Endodermal cell (in vitro differentiated cells): ENCODE measurements around the gene SND1. TPM values are rescaled to one million over a fixed set of nuclear protein-coding genes. Genes with fewer than 3 reads are reported as not detected.

Experiments used
- DNase-seq: peaks from one replicate; pipeline ENCODE4 v3.0.0-alpha.2; 2017
- H3K27ac ChIP-seq: 2 replicates; pipeline ENCODE4 v1.5.1; 2013; ENCODE audit warnings: mild to moderate bottlenecking, low read depth, low read length, moderate library complexity
- H3K27me3 ChIP-seq: 2 replicates; pipeline ENCODE4 v1.6.1; 2013; ENCODE audit warnings: mild to moderate bottlenecking, low read length, moderate library complexity; ENCODE audit not compliant: insufficient read depth, control insufficient read depth, poor library complexity, severe bottlenecking
- H3K36me3 ChIP-seq: 2 replicates; pipeline ENCODE4 v1.7.0; 2013; ENCODE audit warnings: mild to moderate bottlenecking, low read length, moderate library complexity; ENCODE audit not compliant: control insufficient read depth, insufficient read depth
- H3K4me1 ChIP-seq: one replicate; pipeline ENCODE4 v1.7.0; 2013; ENCODE audit warnings: low read length; ENCODE audit not compliant: control insufficient read depth, insufficient read depth
- H3K4me3 ChIP-seq: 2 replicates; pipeline ENCODE4 v1.5.1; 2013; ENCODE audit warnings: mild to moderate bottlenecking, low read length, moderate library complexity
- H3K9ac ChIP-seq: 2 replicates; pipeline ENCODE4 v1.6.1; 2013; ENCODE audit warnings: mild to moderate bottlenecking, low read length, moderate library complexity; ENCODE audit not compliant: poor library complexity, severe bottlenecking; ENCODE audit errors: extremely low read depth
- H3K9me3 ChIP-seq: 2 replicates; pipeline ENCODE4 v1.6.1; 2013; ENCODE audit warnings: mild to moderate bottlenecking, low read length, moderate library complexity; ENCODE audit not compliant: control insufficient read depth
- H3K27ac Mint-ChIP-seq: 2 replicates; pipeline ENCODE4 v1.8.0; 2020; ENCODE audit warnings: mixed read lengths
- H3K27me3 Mint-ChIP-seq: 2 replicates; pipeline ENCODE4 v1.8.0; 2021; ENCODE audit warnings: mild to moderate bottlenecking, mixed read lengths; ENCODE audit not compliant: insufficient read depth
- H3K36me3 Mint-ChIP-seq: 2 replicates; pipeline ENCODE4 v1.8.0; 2020; ENCODE audit warnings: low read depth, mixed read lengths
- H3K4me1 Mint-ChIP-seq: 2 replicates; pipeline ENCODE4 v1.8.0; 2020; ENCODE audit warnings: mixed read lengths
- H3K4me3 Mint-ChIP-seq: 2 replicates; pipeline ENCODE4 v1.8.0; 2020; ENCODE audit warnings: mild to moderate bottlenecking, moderate library complexity, mixed read lengths
- H3K9me3 Mint-ChIP-seq: 2 replicates; pipeline ENCODE4 v1.8.0; 2020; ENCODE audit warnings: mild to moderate bottlenecking, mixed read lengths
- WGBS, 2 experiments: methylation state at CpG; one replicate each; pipeline versions ENCODE4 v1.1.5 to v1.1.7; 2013; ENCODE audit warnings: missing lambda C conversion rate in 2 of 2, mixed read lengths in 1 of 2; ENCODE audit not compliant: insufficient coverage in 1 of 2, insufficient read length in 1 of 2; 5-methylcytosine and 5-hydroxymethylcytosine counted together
- total RNA-seq, 2 donors: library from RNA; stranded (reverse); fragmentation: NEBNext Ultra II Directional in 1 of 2; extraction: Animal tissue kit (Norgen Biotek cat#: 25700) in 1 of 2; gene quantifications; 2 replicates in 1 of 2; 3 replicates in 1 of 2; pipeline ENCODE4 v1.2.1, GENCODE V29; 2021
- TF ChIP-seq, protein P1 (sequence below): fragments of 200-600 bp; sonication (generic); conservative IDR thresholded peaks from 2 replicates; pipeline ENCODE4 v1.5.0; 2021; ENCODE audit warnings: antibody characterized with exemption, mild to moderate bottlenecking

Gene SND1
- total RNA-seq, 2 donors from 2014 or later = 240 to 267 TPM

DNA sequence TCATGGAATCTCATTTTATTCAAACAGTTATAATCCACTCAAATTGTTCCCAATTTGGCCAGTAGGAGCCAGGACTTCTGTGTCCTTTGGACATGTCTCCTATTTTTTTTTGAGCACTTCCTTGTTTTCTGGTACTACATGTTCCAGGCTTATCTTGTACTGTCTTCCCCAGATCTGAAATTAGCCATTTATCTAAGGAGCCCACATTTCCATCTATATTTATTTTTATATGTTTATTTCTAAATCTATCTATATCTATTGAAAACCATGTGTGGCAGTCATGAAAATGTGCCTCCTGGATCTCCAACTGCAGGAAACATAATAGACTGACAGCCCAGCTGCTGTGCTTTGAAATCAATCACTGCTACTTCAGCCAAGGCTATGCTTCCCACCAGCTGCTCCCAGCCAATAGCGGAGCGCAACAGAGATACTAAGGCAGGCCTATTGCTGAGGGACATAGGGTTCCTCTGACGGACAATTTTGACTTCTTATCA, 232.1 kb downstream of the SND1 start:
- TF ChIP-seq, protein P1, sequence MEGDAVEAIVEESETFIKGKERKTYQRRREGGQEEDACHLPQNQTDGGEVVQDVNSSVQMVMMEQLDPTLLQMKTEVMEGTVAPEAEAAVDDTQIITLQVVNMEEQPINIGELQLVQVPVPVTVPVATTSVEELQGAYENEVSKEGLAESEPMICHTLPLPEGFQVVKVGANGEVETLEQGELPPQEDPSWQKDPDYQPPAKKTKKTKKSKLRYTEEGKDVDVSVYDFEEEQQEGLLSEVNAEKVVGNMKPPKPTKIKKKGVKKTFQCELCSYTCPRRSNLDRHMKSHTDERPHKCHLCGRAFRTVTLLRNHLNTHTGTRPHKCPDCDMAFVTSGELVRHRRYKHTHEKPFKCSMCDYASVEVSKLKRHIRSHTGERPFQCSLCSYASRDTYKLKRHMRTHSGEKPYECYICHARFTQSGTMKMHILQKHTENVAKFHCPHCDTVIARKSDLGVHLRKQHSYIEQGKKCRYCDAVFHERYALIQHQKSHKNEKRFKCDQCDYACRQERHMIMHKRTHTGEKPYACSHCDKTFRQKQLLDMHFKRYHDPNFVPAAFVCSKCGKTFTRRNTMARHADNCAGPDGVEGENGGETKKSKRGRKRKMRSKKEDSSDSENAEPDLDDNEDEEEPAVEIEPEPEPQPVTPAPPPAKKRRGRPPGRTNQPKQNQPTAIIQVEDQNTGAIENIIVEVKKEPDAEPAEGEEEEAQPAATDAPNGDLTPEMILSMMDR = peak; percentile 45
- H3K36me3 Mint-ChIP-seq = peaks cover 9% of the 10 kb centered on the region
- 94 to 96% methylated on average over 3 of the region's 3 CpGs for WGBS, 2 experiments
- H3K9me3 Mint-ChIP-seq = no peaks in the 10 kb centered on the region
- H3K9ac ChIP-seq = no peak overlapping the region
- no peaks in the 10 kb centered on the region for H3K9me3 ChIP-seq
- no peak overlapping the region for H3K27ac ChIP-seq
- H3K4me1 Mint-ChIP-seq = peaks cover 31% of the 10 kb centered on the region
- DNase-seq = no peak
- no peaks in the 10 kb centered on the region for H3K27me3 ChIP-seq
- no peaks in the 10 kb centered on the region for H3K27me3 Mint-ChIP-seq
- H3K4me3 Mint-ChIP-seq = no peak overlapping the region
- H3K4me3 ChIP-seq = no peak overlapping the region
- H3K36me3 ChIP-seq = peaks cover 40% of the 10 kb centered on the region
- no peak overlapping the region for H3K27ac Mint-ChIP-seq
- peaks cover 22% of the 10 kb centered on the region for H3K4me1 ChIP-seq

GRCh38 chr7:127885222-127885772, 233.3 kb downstream of the SND1 start:
- Mint-ChIP-seq H3K4me1 (peaks cover 35% of the 10 kb centered on the region), H3K27ac (peak overlapping the region; percentile 40), H3K4me3 (no peak overlapping the region), H3K9me3 (no peaks in the 10 kb centered on the region), H3K36me3 (peaks cover 19% of the 10 kb centered on the region), H3K27me3 (no peaks in the 10 kb centered on the region)
- H3K4me3 ChIP-seq = no peak overlapping the region
- peaks cover 52% of the 10 kb centered on the region for H3K36me3 ChIP-seq
- WGBS, 2 experiments = 95 to 100% methylated on average over 1 to 3 of the region's 3 CpGs
- H3K27me3 ChIP-seq = no peaks in the 10 kb centered on the region
- TF ChIP-seq, protein P1 = no peak
- H3K4me1 ChIP-seq = peaks cover 24% of the 10 kb centered on the region
- H3K9ac ChIP-seq = no peak overlapping the region
- no peaks in the 10 kb centered on the region for H3K9me3 ChIP-seq
- H3K27ac ChIP-seq = no peak overlapping the region
- no peak for DNase-seq

DNA sequence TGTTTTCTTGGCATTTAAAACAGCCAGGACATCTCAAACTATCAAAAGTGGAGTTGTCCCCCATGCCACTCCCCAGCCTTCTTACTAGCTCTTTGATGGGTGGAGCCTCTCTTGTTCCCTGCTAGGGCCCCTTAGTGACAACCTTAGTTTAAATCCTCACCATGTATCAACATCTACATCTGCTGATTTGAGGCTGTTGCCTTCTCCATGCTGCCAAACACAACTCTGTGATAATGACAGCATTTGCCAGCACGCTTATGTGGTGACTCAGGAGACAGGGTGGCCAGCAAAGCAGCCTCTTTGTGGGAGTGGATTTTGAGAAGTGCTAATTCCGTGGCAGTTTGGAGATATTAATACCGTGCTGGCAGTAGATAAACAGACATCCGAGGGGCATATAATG, 233.8 kb downstream of the SND1 start:
- Mint-ChIP-seq H3K27ac (peak overlapping the region; percentile 40), H3K4me1 (peaks cover 33% of the 10 kb centered on the region)

More for the DNA sequence above, 233.8 kb downstream of the SND1 start:
- no peak overlapping the region for H3K4me3 ChIP-seq
- TF ChIP-seq, protein P1 = no peak
- no peaks in the 10 kb centered on the region for H3K9me3 ChIP-seq
- no peaks in the 10 kb centered on the region for H3K9me3 Mint-ChIP-seq
- peaks cover 25% of the 10 kb centered on the region for H3K4me1 ChIP-seq
- no peak overlapping the region for H3K4me3 Mint-ChIP-seq
- peaks cover 19% of the 10 kb centered on the region for H3K36me3 Mint-ChIP-seq
- H3K36me3 ChIP-seq = peaks cover 53% of the 10 kb centered on the region
- DNase-seq = no peak
- no peaks in the 10 kb centered on the region for H3K27me3 ChIP-seq
- H3K27ac ChIP-seq = no peak overlapping the region
- WGBS, 2 experiments = 80 to 89% methylated on average over 1 to 4 of the region's 4 CpGs
- no peak overlapping the region for H3K9ac ChIP-seq
- no peaks in the 10 kb centered on the region for H3K27me3 Mint-ChIP-seq
